Osteoblast (primary cell): ENCODE measurements around the gene DOK3. TPM values are rescaled to one million over a fixed set of nuclear protein-coding genes. Genes with fewer than 3 reads are reported as not detected.

Experiments used
- DNase-seq: peaks from one replicate; pipeline ENCODE4 v3.0.0; 2011; ENCODE audit warnings: low spot score, mixed read lengths; ENCODE audit not compliant: insufficient read length; ENCODE audit errors: missing footprints
- H2AFZ ChIP-seq: 2 replicates; pipeline ENCODE4 v1.6.0; 2011; ENCODE audit warnings: mild to moderate bottlenecking, low read length
- H3K27ac ChIP-seq: 2 replicates; pipeline ENCODE4 v1.5.1; 2011; ENCODE audit warnings: mild to moderate bottlenecking, low read depth, low read length, moderate library complexity
- H3K27me3 ChIP-seq: 2 replicates; pipeline ENCODE4 v1.6.0; 2012; ENCODE audit warnings: mild to moderate bottlenecking, control low read depth, inconsistent platforms, low read length, moderate library complexity; ENCODE audit not compliant: insufficient read depth
- H3K36me3 ChIP-seq: 2 replicates; pipeline ENCODE4 v1.5.1; 2011; ENCODE audit warnings: mild to moderate bottlenecking, low read length, control low read depth, moderate library complexity; ENCODE audit not compliant: insufficient read depth
- H3K4me1 ChIP-seq: 2 replicates; pipeline ENCODE4 v1.5.1; 2011; ENCODE audit warnings: mild to moderate bottlenecking, low read length, control low read depth, moderate library complexity; ENCODE audit not compliant: insufficient read depth
- H3K4me2 ChIP-seq: 2 replicates; pipeline ENCODE4 v1.6.0; 2011; ENCODE audit warnings: mild to moderate bottlenecking, low read length; ENCODE audit not compliant: insufficient read depth
- H3K4me3 ChIP-seq: fragments of 200-600 bp; sonication (generic); 3 replicates; pipeline ENCODE4 v1.5.1; 2012; ENCODE audit warnings: mild to moderate bottlenecking, low read length, inconsistent platforms; ENCODE audit not compliant: insufficient read depth
- H3K79me2 ChIP-seq: 2 replicates; pipeline ENCODE4 v1.6.0; 2012; ENCODE audit warnings: mild to moderate bottlenecking, low read length, control low read depth, inconsistent platforms; ENCODE audit not compliant: insufficient read depth
- H3K9me3 ChIP-seq: 2 replicates; pipeline ENCODE4 v1.5.1; 2011; ENCODE audit warnings: low read depth, low read length, control low read depth
- H4K20me1 ChIP-seq: 2 replicates; pipeline ENCODE4 v1.6.0; 2012; ENCODE audit warnings: mild to moderate bottlenecking, low read length, control low read depth; ENCODE audit not compliant: insufficient read depth
- total RNA-seq: library from RNA; depleted of rRNA; stranded (reverse); fragments of >200 nt; gene quantifications from 2 replicates; pipeline ENCODE4 v1.2.3, GENCODE V29; 2012
- TF ChIP-seq, protein P1 (sequence below): IDR thresholded peaks from 2 replicates; pipeline ENCODE4 v1.5.1; 2011; ENCODE audit warnings: mild to moderate bottlenecking, low read depth, low read length, moderate library complexity; ENCODE audit errors: extremely low read depth

DOK3 gene
- total RNA-seq, 1 donor, result 1.1 TPM

DNA sequence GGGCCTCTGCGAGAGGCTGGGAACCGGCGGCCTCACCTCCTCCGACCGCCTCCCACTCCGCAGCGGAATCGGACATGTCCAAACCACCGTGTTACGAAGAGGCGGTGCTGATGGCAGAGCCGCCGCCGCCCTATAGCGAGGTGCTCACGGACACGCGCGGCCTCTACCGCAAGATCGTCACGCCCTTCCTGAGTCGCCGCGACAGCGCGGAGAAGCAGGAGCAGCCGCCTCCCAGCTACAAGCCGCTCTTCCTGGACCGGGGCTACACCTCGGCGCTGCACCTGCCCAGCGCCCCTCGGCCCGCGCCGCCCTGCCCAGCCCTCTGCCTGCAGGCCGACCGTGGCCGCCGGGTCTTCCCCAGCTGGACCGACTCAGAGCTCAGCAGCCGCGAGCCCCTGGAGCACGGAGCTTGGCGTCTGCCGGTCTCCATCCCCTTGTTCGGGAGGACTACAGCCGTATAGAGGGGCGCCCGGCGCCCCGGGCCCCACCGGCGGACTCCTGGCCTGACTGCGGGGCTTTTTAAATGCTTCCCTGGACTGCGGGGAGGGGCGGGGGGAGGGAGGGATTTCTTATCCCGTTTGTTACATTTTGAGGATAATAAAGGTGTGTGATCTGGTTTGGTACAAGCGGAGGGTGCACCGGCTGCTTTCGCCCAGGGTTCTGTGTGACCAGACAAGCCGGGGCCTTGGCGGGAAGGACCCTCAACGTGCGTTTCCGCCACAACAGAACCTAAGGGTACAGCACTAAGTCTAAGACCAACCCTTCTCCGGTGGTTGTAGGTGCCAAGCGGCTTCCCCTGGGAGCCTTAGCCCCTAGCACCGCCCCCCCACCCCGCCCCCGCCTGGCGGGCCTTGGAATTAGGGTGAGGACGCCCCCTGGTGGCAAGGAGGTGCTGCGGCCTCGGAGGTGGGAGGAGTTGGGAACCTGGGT lies 53.7 kb downstream of the DOK3 start:
- Histone ChIP-seq H3K4me1 (peaks cover 19% of the 10 kb centered on the region), H3K36me3 (peaks cover 40% of the 10 kb centered on the region), H3K9me3 (no peaks in the 10 kb centered on the region), H3K79me2 (no peaks in the 10 kb centered on the region), H3K27me3 (no peaks in the 10 kb centered on the region), H4K20me1 (peaks cover 72% of the 10 kb centered on the region), H2AFZ (no peak overlapping the region), H3K27ac (no peak overlapping the region), H3K4me3 (peak overlapping the region; percentile 66), H3K4me2 (peak overlapping the region; percentile 84)
- peak; percentile 100 for DNase-seq
- TF ChIP-seq, protein P1, sequence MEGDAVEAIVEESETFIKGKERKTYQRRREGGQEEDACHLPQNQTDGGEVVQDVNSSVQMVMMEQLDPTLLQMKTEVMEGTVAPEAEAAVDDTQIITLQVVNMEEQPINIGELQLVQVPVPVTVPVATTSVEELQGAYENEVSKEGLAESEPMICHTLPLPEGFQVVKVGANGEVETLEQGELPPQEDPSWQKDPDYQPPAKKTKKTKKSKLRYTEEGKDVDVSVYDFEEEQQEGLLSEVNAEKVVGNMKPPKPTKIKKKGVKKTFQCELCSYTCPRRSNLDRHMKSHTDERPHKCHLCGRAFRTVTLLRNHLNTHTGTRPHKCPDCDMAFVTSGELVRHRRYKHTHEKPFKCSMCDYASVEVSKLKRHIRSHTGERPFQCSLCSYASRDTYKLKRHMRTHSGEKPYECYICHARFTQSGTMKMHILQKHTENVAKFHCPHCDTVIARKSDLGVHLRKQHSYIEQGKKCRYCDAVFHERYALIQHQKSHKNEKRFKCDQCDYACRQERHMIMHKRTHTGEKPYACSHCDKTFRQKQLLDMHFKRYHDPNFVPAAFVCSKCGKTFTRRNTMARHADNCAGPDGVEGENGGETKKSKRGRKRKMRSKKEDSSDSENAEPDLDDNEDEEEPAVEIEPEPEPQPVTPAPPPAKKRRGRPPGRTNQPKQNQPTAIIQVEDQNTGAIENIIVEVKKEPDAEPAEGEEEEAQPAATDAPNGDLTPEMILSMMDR, result peak; percentile 74

DNA sequence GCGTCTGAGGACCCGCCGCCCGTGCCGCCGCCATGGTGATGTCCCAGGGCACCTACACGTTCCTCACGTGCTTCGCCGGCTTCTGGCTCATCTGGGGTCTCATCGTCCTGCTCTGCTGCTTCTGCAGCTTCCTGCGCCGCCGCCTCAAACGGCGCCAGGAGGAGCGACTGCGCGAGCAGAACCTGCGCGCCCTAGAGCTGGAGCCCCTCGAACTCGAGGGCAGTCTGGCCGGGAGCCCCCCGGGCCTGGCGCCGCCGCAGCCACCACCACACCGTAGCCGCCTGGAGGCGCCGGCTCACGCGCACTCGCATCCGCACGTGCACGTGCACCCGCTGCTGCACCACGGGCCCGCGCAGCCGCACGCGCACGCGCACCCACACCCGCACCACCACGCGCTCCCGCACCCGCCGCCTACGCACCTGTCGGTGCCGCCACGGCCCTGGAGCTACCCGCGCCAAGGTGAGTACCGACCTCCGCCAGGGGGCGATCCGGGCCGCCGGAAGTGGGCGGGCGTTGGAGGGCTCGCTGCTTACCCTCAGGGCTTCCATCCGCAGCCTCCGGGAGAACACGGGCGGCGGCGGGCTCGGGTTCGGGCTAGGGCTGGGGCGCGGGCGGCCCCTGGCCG lies 54.5 kb downstream of the DOK3 start:
- TF ChIP-seq, protein P1, result peak; percentile 49
- Histone ChIP-seq H3K9me3 (no peaks in the 10 kb centered on the region), H3K79me2 (peaks cover 4% of the 10 kb centered on the region), H4K20me1 (peaks cover 76% of the 10 kb centered on the region), H3K36me3 (peaks cover 33% of the 10 kb centered on the region), H3K4me1 (peaks cover 19% of the 10 kb centered on the region), H3K4me2 (peak overlapping the region; percentile 84), H3K4me3 (peak overlapping the region; percentile 66), H3K27ac (peak overlapping the region; percentile 51), H3K27me3 (no peaks in the 10 kb centered on the region), H2AFZ (peak overlapping the region; percentile 29)
- peak; percentile 96 for DNase-seq

DNA sequence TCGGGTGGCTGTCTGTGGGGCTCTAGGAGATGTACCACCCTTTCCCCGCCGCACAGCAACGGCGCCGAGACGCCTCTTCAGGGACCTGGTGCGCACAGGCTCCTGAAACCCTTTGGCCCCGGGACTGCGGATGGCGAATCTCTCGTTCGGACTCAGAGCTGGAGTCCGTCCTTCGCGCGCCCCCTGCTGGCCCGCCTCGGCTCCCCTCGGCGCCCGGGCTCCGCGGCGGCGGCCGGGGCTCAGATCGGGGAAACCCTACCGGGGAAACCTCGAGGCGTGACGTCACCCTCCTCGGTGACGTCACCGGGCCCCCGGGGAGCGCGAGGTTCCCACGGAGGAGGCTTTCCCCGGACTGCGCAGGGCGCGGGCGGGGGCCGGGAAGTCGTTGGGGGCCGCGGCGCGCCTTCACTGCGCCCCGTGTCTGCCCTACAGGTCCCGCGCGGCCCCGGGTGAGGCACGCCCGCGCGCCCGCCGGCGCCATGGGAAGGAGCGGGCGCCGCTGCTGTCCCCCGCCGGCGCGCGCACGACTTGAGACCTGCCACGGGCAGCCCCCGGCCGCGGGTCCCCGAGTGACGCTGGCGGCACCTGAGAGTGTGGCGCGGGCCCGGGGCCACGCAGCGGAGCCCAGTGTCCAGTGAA lies 55.1 kb downstream of the DOK3 start:
- H3K79me2 ChIP-seq, result peaks cover 10% of the 10 kb centered on the region
- peak overlapping the region; percentile 84 for H3K4me2 ChIP-seq
- peaks cover 78% of the 10 kb centered on the region for H4K20me1 ChIP-seq
- no peaks in the 10 kb centered on the region for H3K27me3 ChIP-seq
- peak overlapping the region; percentile 29 for H2AFZ ChIP-seq
- peaks cover 28% of the 10 kb centered on the region for H3K36me3 ChIP-seq
- peaks cover 19% of the 10 kb centered on the region for H3K4me1 ChIP-seq
- H3K27ac ChIP-seq, result peak overlapping the region; percentile 51
- H3K9me3 ChIP-seq, result no peaks in the 10 kb centered on the region
- TF ChIP-seq, protein P1, result peak; percentile 76
- peak overlapping the region; percentile 66 for H3K4me3 ChIP-seq
- peak; percentile 100 for DNase-seq
